GM13976 (cell line): ENCODE results near the gene HNRNPR.

Experiments
- DNase-seq: peaks from one replicate; pipeline ENCODE4 v3.0.0; 2012; ENCODE audit warnings: low spot score
- in situ Hi-C: fragments of 300-500 bp; cut with MboI; formaldehyde crosslinking; loops from one replicate; pipeline ENCODE4 v1.12.0; 2022; ENCODE audit warnings: low sequenced_read_pairs, mixed read lengths, inconsistent platforms; ENCODE audit not compliant: unreplicated experiment
- TF ChIP-seq, protein P1 (sequence below): IDR thresholded peaks from 2 replicates; pipeline ENCODE4 v1.5.1; 2012; ENCODE audit warnings: borderline replicate concordance, mild to moderate bottlenecking; ENCODE audit not compliant: insufficient read depth; ENCODE audit errors: extremely low read depth, missing control alignments, control extremely low read depth

Gene HNRNPR

DNA sequence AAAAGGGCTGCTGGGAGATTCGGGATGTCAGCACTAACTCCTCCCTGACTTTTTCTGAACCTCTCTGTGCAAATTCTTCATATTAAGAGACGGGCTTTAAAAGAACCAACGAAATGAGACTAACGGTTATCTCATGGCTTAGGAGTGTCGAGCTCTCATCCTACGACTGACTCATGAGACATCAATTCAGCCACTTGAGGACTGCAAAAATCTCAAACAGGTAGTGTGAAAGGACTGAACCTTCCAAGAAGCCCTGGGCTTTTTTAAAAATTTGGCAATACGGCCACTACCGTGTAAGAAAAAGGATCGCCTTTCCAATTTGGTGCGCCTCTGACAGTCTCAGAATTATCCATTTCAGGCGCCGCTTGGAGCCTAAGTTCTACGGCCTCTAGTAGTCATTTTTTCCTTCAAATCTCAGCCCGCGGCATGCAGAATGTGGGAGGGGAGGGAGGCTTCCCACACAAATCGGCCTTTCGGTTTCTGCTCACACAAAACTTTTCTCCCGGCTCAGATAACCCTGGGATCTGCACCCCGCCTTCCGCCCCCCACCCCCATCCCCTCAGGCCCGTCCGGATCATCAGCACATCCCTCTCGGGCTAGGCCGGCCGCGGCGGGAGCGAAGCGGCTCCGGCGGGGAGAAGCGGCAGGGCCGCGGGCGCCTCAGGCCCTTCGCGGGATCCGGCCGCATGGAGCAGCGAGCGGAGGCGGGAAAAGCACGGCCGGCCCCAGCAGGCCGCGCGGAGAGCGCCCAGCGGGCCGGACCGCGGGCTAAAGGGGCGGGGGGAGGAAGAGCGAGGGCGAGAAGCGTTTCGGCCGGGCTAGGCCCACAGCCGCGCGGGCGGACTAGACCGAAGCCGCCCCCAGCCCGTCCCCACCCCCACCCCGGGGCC is 618 bp downstream of the HNRNPR start:
- no peak for DNase-seq
- TF ChIP-seq, protein P1, sequence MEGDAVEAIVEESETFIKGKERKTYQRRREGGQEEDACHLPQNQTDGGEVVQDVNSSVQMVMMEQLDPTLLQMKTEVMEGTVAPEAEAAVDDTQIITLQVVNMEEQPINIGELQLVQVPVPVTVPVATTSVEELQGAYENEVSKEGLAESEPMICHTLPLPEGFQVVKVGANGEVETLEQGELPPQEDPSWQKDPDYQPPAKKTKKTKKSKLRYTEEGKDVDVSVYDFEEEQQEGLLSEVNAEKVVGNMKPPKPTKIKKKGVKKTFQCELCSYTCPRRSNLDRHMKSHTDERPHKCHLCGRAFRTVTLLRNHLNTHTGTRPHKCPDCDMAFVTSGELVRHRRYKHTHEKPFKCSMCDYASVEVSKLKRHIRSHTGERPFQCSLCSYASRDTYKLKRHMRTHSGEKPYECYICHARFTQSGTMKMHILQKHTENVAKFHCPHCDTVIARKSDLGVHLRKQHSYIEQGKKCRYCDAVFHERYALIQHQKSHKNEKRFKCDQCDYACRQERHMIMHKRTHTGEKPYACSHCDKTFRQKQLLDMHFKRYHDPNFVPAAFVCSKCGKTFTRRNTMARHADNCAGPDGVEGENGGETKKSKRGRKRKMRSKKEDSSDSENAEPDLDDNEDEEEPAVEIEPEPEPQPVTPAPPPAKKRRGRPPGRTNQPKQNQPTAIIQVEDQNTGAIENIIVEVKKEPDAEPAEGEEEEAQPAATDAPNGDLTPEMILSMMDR, result no peak
- in situ Hi-C loops, result no loop called here

DNA sequence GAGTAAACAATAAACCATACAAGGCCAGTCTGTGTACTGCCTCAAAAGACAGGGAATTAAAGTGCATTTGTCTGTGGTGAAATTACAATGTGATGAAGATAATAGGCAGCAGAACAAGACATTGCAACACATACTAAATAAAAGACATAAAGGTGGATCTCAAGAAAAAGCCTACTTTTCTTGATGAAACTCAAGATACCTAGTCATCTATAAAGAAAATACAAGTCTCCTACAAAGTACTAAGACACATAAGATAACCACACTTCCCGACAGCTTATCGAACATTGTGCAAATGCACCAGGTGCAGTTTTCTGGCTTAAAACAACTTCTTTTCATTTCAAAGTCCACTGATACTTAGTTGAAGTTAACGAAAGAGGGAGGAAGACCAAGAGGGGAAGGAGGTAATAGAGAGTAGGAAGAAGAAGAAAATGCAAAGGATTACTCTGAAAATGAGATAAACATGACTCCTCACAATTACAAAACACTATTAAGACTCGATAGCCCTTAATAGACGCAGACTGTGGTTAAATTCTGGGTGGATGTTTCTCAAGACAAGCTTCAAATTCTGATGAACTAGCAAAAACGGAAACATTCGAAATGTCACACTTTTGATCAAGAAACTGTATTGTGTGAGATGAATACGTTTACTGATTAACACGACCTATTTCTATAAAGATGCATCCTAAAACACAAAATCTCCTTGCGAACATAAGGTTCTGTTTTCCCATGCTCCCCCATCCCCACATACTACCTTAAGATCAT is 2.0 kb downstream of the HNRNPR start:
- TF ChIP-seq, protein P1, result no peak
- no peak for DNase-seq
- in situ Hi-C loops, result no loop called here

DNA sequence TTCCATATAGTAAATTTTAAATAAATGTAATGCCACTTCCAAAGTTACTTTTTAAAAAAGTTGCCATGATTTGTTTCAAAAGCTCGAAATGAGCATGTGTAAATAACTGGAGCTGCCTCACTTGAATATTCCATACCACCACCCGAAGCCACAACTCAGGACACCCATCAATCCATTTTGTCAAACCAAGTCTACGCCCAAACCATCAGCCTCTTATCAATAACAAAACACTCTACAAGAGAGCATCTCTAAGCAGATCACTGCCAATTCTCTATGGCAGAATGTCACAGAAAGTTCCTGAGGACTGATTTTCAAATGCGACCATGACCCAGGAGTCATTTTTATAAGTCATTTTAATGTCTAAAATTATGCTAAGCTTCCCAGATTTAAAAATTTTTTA is 4.5 kb downstream of the HNRNPR start:
- DNase-seq, result no peak
- TF ChIP-seq, protein P1, result no peak
- in situ Hi-C loops, result no loop called here

DNA sequence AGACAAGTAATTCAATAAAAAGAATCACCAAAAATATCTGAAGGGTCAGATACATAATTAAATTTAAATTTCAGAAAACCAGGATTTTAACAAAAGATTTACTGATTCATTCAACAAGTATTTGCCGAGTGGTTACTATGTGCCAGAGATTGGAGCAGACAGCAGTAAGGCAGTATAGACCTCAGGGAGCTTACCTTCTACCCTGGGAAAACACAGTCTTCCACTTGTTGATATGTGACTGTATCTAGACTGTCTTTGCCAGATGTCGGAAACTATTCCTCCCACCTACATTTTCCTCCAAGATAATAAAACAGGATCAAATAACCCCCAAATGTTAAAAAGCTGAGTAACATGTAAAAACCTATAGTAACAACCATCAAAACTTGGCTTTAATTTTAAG is 6.2 kb downstream of the HNRNPR start:
- in situ Hi-C loops, result no loop called here
- TF ChIP-seq, protein P1, result no peak

DNA sequence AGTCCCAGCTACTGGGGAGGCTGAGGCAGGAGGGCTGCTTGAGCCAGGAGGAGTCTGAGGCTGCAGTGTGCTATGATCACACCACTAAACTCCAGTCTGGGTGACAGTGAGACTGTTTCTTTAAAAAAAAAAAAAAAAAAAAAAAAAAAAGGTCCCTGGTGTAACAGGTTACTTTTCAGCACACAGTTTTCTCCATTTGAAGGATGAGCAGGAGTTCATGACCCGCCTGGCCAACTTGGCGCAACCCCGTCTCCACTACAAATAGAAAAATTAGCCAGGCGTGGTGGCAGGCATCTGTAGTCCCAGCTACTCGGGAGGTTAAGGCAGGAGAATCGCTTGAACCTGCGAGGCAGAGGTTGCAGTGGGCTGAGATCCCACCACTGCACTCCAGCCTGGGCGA is 12.4 kb downstream of the HNRNPR start:
- in situ Hi-C loops, result no loop called here
- DNase-seq, result no peak
- TF ChIP-seq, protein P1, result no peak

More for the DNA sequence above, 6.2 kb downstream of the HNRNPR start:
- DNase-seq, result no peak

DNA sequence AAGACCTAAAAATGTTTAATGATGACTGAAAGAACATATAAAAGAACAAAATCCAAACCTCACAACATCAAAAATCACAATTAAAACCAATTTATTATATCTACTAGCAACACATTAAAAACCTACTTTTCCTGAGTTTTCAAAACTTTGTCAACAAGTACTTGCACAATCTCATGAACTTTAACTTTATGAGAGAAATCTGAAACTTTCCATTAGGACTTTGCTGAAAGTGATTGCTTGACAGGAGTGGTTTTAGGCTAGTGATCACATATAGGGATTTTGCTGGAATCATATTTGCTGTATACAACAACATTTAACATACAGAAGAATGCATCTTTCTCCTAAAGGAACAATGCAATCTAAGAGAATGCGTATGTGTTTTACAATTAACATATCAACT is 13.2 kb downstream of the HNRNPR start:
- no peak for DNase-seq
- in situ Hi-C loops, result no loop called here
- TF ChIP-seq, protein P1, result no peak
